Vagina (tissue), 2 donors: ENCODE results near the gene DCST2. TPM values are rescaled to one million over a fixed set of nuclear protein-coding genes. Genes with fewer than 3 reads are reported as not detected.

Source experiments
- DNase-seq, 2 donors: peaks; one replicate each; pipeline ENCODE4 v3.0.0-alpha.2; 2017; ENCODE audit errors: extremely low spot score in 2 of 2
- H3K27ac ChIP-seq: fragments of 200-600 bp; sonication (generic); one replicate; pipeline ENCODE4 v1.5.1; 2019
- H3K27me3 ChIP-seq: fragments of 200-600 bp; sonication (generic); one replicate; pipeline ENCODE4 v1.5.1; 2019
- H3K36me3 ChIP-seq, 2 donors: fragments of 200-600 bp; sonication (generic); one replicate each; pipeline ENCODE4 v1.5.1; 2017 to 2019
- H3K4me1 ChIP-seq: fragments of 200-600 bp; sonication (generic); one replicate; pipeline ENCODE4 v1.5.1; 2019
- H3K4me3 ChIP-seq, 2 donors: fragments of 200-600 bp; sonication (generic); 1 replicate in 1 of 2; 2 replicates in 1 of 2; pipeline ENCODE4 v1.5.1; 2016 to 2019
- H3K9me3 ChIP-seq: fragments of 200-600 bp; sonication (generic); one replicate; pipeline ENCODE4 v1.5.1; 2019
- CTCF ChIP-seq, 3 experiments: fragments of 450-650 bp in 2 of 3; fragments of 200-600 bp in 1 of 3; sonication (generic) in 1 of 3; IDR thresholded peaks; one replicate each; pipeline ENCODE4 v1.5.1; 2017 to 2019; ENCODE audit warnings: antibody characterized with exemption in 3 of 3, mild to moderate bottlenecking in 2 of 3, moderate library complexity in 2 of 3
- POLR2A ChIP-seq, 2 donors: fragments of 450-650 bp; IDR thresholded peaks; one replicate each; pipeline ENCODE4 v1.6.1; 2017; ENCODE audit warnings: antibody characterized with exemption in 2 of 2, mild to moderate bottlenecking in 2 of 2, moderate library complexity in 2 of 2
- POLR2AphosphoS5 ChIP-seq, 2 donors: sonication (generic); formaldehyde crosslinking; IDR thresholded peaks; one replicate each; pipeline ENCODE4 v1.9.0; 2017; ENCODE audit warnings: antibody characterized with exemption in 2 of 2, mild to moderate bottlenecking in 2 of 2, low read depth in 1 of 2; ENCODE audit not compliant: insufficient read depth in 1 of 2
- intact Hi-C: fragments of 100-400 bp; cut with DNase I; formaldehyde crosslinking; loops from one replicate; pipeline ENCODE4 v1.15.1; 2023
- total RNA-seq: library from RNA; depleted of rRNA; stranded (reverse); fragments of >200 nt; gene quantifications from one replicate; pipeline ENCODE4 v1.2.3, GENCODE V29; 2016

DCST2 gene
- total RNA-seq, 1 donor from 2014 or later: 7.9 TPM

GRCh38 chr1:155030899-155031298 is 2.7 kb downstream of the DCST2 start:
- DNase-seq: no peak
- H3K27ac ChIP-seq: no peak overlapping the region
- H3K36me3 ChIP-seq: no peaks in the 10 kb centered on the region
- no peaks in the 10 kb centered on the region for H3K27me3 ChIP-seq
- intact Hi-C loops: no loop called here
- peaks cover 11% of the 10 kb centered on the region for H3K4me1 ChIP-seq
- no peaks in the 10 kb centered on the region for H3K9me3 ChIP-seq
- TF ChIP-seq POLR2A (IDR thresholded peaks at IDR 0.05) (no peak), CTCF (IDR thresholded peaks at IDR 0.05) (no peak), POLR2AphosphoS5 (IDR thresholded peaks at IDR 0.05; ENCODE audit: insufficient read depth in 1 of 2, low read depth in 1 of 2) (no peak)
- no peak overlapping the region for H3K4me3 ChIP-seq

GRCh38 chr1:155030243-155030795 is 3.3 kb downstream of the DCST2 start:
- no peaks in the 10 kb centered on the region for H3K36me3 ChIP-seq
- H3K27ac ChIP-seq: no peak overlapping the region
- TF ChIP-seq POLR2AphosphoS5 (IDR thresholded peaks at IDR 0.05; ENCODE audit: insufficient read depth in 1 of 2, low read depth in 1 of 2) (no peak), CTCF (IDR thresholded peaks at IDR 0.05) (no peak), POLR2A (IDR thresholded peaks at IDR 0.05) (no peak)
- H3K4me3 ChIP-seq: no peak overlapping the region
- peaks cover 11% of the 10 kb centered on the region for H3K4me1 ChIP-seq
- H3K27me3 ChIP-seq: no peaks in the 10 kb centered on the region
- H3K9me3 ChIP-seq: no peaks in the 10 kb centered on the region
- no peak for DNase-seq
- intact Hi-C loops: no loop called here

- intact Hi-C loops: no loop called here
- TF ChIP-seq POLR2A (IDR thresholded peaks at IDR 0.05) (no peak), CTCF (IDR thresholded peaks at IDR 0.05) (no peak), POLR2AphosphoS5 (IDR thresholded peaks at IDR 0.05; ENCODE audit: insufficient read depth in 1 of 2, low read depth in 1 of 2) (no peak)
- Histone ChIP-seq H3K4me1 (peaks cover 6% of the 10 kb centered on the region), H3K36me3 (no peaks in the 10 kb centered on the region), H3K4me3 (no peak overlapping the region), H3K27ac (no peak overlapping the region), H3K9me3 (no peaks in the 10 kb centered on the region), H3K27me3 (no peaks in the 10 kb centered on the region)
- DNase-seq: no peak
These were observed 3.9 kb downstream of the DCST2 start for GRCh38 chr1:155029513-155030242.

- no peaks in the 10 kb centered on the region for H3K36me3 ChIP-seq
- no peak for TF ChIP-seq CTCF (IDR thresholded peaks at IDR 0.05)
- TF ChIP-seq POLR2AphosphoS5 (IDR thresholded peaks at IDR 0.05; ENCODE audit: insufficient read depth in 1 of 2, low read depth in 1 of 2): no peak
- no peak for TF ChIP-seq POLR2A (IDR thresholded peaks at IDR 0.05)
- intact Hi-C loops: no loop called here
- H3K4me1 ChIP-seq: no peaks in the 10 kb centered on the region
- no peak overlapping the region for H3K27ac ChIP-seq
- H3K27me3 ChIP-seq: no peaks in the 10 kb centered on the region
- no peak for DNase-seq
- H3K9me3 ChIP-seq: no peaks in the 10 kb centered on the region
- H3K4me3 ChIP-seq: no peak overlapping the region
These were observed 7.0 kb downstream of the DCST2 start for GRCh38 chr1:155026588-155026987.

GRCh38 chr1:155026154-155026553 is 7.4 kb downstream of the DCST2 start:
- Histone ChIP-seq H3K27ac (no peak overlapping the region), H3K4me3 (no peak overlapping the region), H3K9me3 (no peaks in the 10 kb centered on the region), H3K27me3 (no peaks in the 10 kb centered on the region), H3K36me3 (no peaks in the 10 kb centered on the region), H3K4me1 (no peaks in the 10 kb centered on the region)
- TF ChIP-seq POLR2A (IDR thresholded peaks at IDR 0.05): no peak
- TF ChIP-seq POLR2AphosphoS5 (IDR thresholded peaks at IDR 0.05; ENCODE audit: insufficient read depth in 1 of 2, low read depth in 1 of 2): no peak
- no peak for TF ChIP-seq CTCF (IDR thresholded peaks at IDR 0.05)
- intact Hi-C loops: no loop called here
- no peak for DNase-seq
